ENCODE measurements around the gene COX7A2. TPM values are rescaled to one million over a fixed set of nuclear protein-coding genes. Genes with fewer than 3 reads are reported as not detected.

The COX7A2 gene
- total and polyA plus RNA-seq, 2 of the 4 experiments (the other 2 are of a cell fraction): 174 to 776 TPM

DNA sequence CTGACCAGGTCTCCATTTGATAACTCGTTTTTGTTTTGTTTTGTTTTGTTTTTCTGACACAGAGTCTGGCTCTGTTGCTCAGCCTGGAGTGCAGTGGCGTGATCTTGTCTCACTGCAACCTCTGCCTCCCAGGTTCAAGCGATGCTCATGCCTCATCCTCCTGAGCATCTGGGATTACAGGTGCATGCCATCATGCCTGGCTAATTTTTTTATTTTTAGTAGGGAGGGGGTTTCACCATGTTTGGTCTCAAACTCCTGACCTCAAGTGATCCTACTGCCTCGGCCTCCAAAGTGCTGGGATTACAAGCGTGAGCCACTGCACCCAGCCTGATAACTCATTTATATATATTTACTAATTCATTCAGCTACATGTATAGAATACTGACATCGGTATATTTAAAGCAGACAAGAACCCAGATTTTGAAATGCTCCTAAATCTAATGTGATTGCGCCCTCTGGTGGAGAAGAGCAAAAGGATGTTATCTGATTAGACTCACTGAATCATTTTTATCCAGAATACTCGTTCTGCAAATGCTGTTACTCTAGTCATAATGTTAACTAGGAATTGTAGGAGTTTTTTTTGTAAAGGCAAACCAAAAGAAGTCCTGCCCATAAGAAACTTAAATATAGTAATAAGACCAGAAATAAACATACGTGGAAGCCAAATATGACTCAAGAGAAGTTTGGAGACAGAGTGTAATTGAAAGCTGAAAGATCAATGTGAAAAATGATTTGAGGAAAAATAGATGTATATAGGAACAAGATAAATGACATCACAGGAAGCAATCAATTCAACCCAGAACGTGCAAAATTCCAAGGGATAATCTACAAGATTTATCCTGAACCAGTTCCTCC, 32.5 kb downstream of the COX7A2 start:
- Histone ChIP-seq H3K27ac (ENCODE audit: insufficient read depth, low read length) (no peak overlapping the region), H3K27me3 (ENCODE audit: control insufficient read depth, insufficient read depth, low read length) (no peaks in the 10 kb centered on the region), H3K18ac (ENCODE audit: low read depth, low read length) (no peak overlapping the region), H3K14ac (replicated peaks; ENCODE audit: low read depth, low read length) (no peak overlapping the region), H3K23ac (ENCODE audit: low read depth, low read length) (no peak overlapping the region), H2AFZ (replicated peaks; ENCODE audit: low read length, poor library complexity) (no peak overlapping the region), H3K79me1 (ENCODE audit: low read depth in 1 of 2, low read length in 2 of 2) (peaks cover 0 to 20% of the 10 kb centered on the region in 2 experiments; a peak in 2 of 4 replicates), H2BK20ac (ENCODE audit: low read depth, low read length) (no peak overlapping the region), H3K36me3 (ENCODE audit: control insufficient read depth, insufficient read depth, low read length) (no peaks in the 10 kb centered on the region), H2BK120ac (ENCODE audit: low read depth, low read length) (no peak overlapping the region), H3K4me2 (ENCODE audit: low read depth, low read length) (no peak overlapping the region; the same call in 1 of the 2 replicates), H3K4me3 (ENCODE audit: insufficient read depth, low read depth, low read length) (no peak overlapping the region), H4K91ac (ENCODE audit: insufficient read depth, low read depth, low read length) (no peak overlapping the region), H3K9me3 (ENCODE audit: control insufficient read depth, insufficient read depth, low read length) (no peaks in the 10 kb centered on the region), H3K4me1 (ENCODE audit: control insufficient read depth, insufficient read depth, low read length) (peaks cover 15% of the 10 kb centered on the region), H2AK5ac (ENCODE audit: low read depth, low read length) (peak overlapping the region; percentile 72), H3K4ac (ENCODE audit: low read depth, low read length) (peak overlapping the region; percentile 33; the same call in 1 of the 2 replicates), H4K20me1 (ENCODE audit: insufficient read depth, low read length) (no peaks in the 10 kb centered on the region), H4K5ac (ENCODE audit: low read depth, low read length) (no peak overlapping the region), H2AK9ac (replicated peaks; ENCODE audit: low read depth, low read length, poor library complexity) (no peak overlapping the region), H3K56ac (ENCODE audit: extremely low read depth, insufficient read depth, low read length) (no peak overlapping the region), H2BK15ac (ENCODE audit: low read depth, low read length) (0 out of 3 replicates have a peak overlapping the region, but pooled peaks have one; percentile 36), H3K9ac (ENCODE audit: low read depth, low read length) (no peak overlapping the region), H4K8ac (ENCODE audit: low read depth in 2 of 2, low read length in 2 of 2) (no peak overlapping the region), H2BK5ac (ENCODE audit: low read depth, low read length, poor library complexity, severe bottlenecking) (no peak overlapping the region), H3K9me1 (ENCODE audit: insufficient read depth, low read length) (no peaks in the 10 kb centered on the region)
- dilution Hi-C loops (cut with HindIII; ENCODE audit: low sequenced_read_pairs, unreplicated experiment) (no loop called here), intact Hi-C loops (cut with micrococcal nuclease) (loop anchor here (1.0 kb wide), 3 partner anchors 19 to 1536 kb away; no protein-coding TSS in a partner anchor), in situ Hi-C loops (cut with MboI; ENCODE audit: low sequenced_read_pairs) (loop anchor here (5.0 to 10.0 kb wide), 4 partner anchors 1124 to 1536 kb away; no protein-coding TSS in a partner anchor)
- DNase-seq: peak; percentile 79
- POLR2A ChIA-PET (ENCODE audit: unreplicated experiment): no interaction called here
- 20% methylated on average over 1 of the region's 10 CpGs; no CpG with 5 or more reads in 1 of the 2 experiments for WGBS, 2 experiments (ENCODE audit: extremely low coverage in 2 of 2, insufficient read length in 1 of 2)
- no peak for ATAC-seq (ENCODE audit: low read depth)
- CTCF ChIA-PET: interaction anchor here (0.5 to 1.0 kb wide), 6 partner anchors 23 to 1714 kb away, joined by 3 to 4 read pairs (median 3); no protein-coding TSS in a partner anchor
- no TSS peak for BruUV-seq (replicated peaks)
- TF ChIP-seq MAZ (IDR thresholded peaks at IDR 0.05; ENCODE audit: borderline replicate concordance, low read depth, low read length) (no peak), RAD21 (IDR thresholded peaks at IDR 0.05; ENCODE audit: low read length) (peak; percentile 70), SMC3 (IDR thresholded peaks at IDR 0.05; ENCODE audit: low read depth, low read length) (peak; percentile 74), RFX5 (IDR thresholded peaks at IDR 0.05; ENCODE audit: low read depth, low read length) (no peak)
- TF ChIP-seq, protein P1, sequence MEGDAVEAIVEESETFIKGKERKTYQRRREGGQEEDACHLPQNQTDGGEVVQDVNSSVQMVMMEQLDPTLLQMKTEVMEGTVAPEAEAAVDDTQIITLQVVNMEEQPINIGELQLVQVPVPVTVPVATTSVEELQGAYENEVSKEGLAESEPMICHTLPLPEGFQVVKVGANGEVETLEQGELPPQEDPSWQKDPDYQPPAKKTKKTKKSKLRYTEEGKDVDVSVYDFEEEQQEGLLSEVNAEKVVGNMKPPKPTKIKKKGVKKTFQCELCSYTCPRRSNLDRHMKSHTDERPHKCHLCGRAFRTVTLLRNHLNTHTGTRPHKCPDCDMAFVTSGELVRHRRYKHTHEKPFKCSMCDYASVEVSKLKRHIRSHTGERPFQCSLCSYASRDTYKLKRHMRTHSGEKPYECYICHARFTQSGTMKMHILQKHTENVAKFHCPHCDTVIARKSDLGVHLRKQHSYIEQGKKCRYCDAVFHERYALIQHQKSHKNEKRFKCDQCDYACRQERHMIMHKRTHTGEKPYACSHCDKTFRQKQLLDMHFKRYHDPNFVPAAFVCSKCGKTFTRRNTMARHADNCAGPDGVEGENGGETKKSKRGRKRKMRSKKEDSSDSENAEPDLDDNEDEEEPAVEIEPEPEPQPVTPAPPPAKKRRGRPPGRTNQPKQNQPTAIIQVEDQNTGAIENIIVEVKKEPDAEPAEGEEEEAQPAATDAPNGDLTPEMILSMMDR (conservative IDR thresholded peaks at IDR 0.05; ENCODE audit: low read depth, low read length): peak; percentile 80
